ENCODE results near the gene SLC6A11.

SLC6A11 gene

GRCh38 chr3:10841100-10841499 lies 25.1 kb downstream of the SLC6A11 start:
- no peak for DNase-seq (ENCODE audit: low read depth)

GRCh38 chr3:10843378-10843777 lies 27.4 kb downstream of the SLC6A11 start:
- no peak for DNase-seq (ENCODE audit: low read depth)

GRCh38 chr3:10845001-10845761 lies 29.2 kb downstream of the SLC6A11 start:
- no peak for DNase-seq (ENCODE audit: low read depth)

- DNase-seq (ENCODE audit: low read depth), result no peak
Observed at GRCh38 chr3:10845839-10846656, 30.0 kb downstream of the SLC6A11 start.

GRCh38 chr3:10846657-10846975 lies 30.6 kb downstream of the SLC6A11 start:
- DNase-seq (ENCODE audit: low read depth), result no peak

- DNase-seq (ENCODE audit: low read depth), result no peak
Observed at GRCh38 chr3:10848261-10848660, 32.2 kb downstream of the SLC6A11 start.

- no peak for DNase-seq (ENCODE audit: low read depth)
Observed at GRCh38 chr3:10852066-10852808, 36.2 kb downstream of the SLC6A11 start.

- no peak for DNase-seq (ENCODE audit: low read depth)
Observed at GRCh38 chr3:10855083-10855870, 39.2 kb downstream of the SLC6A11 start.

- DNase-seq (ENCODE audit: low read depth), result no peak
Observed at GRCh38 chr3:10855871-10856662, 40.0 kb downstream of the SLC6A11 start.

- no peak for DNase-seq (ENCODE audit: low read depth)
Observed at GRCh38 chr3:10857235-10857634, 41.2 kb downstream of the SLC6A11 start.

- DNase-seq (ENCODE audit: low read depth), result no peak
Observed at GRCh38 chr3:10858091-10858490, 42.1 kb downstream of the SLC6A11 start.

- DNase-seq (ENCODE audit: low read depth), result no peak
Observed at GRCh38 chr3:10867384-10867783, 51.4 kb downstream of the SLC6A11 start.

GRCh38 chr3:10869460-10869859 lies 53.4 kb downstream of the SLC6A11 start:
- DNase-seq (ENCODE audit: low read depth), result no peak

- no peak for DNase-seq (ENCODE audit: low read depth)
Observed at GRCh38 chr3:10870296-10870695, 54.3 kb downstream of the SLC6A11 start.

- DNase-seq (ENCODE audit: low read depth), result no peak
Observed at GRCh38 chr3:10873415-10873814, 57.4 kb downstream of the SLC6A11 start.

- DNase-seq (ENCODE audit: low read depth), result no peak
Observed at GRCh38 chr3:10875914-10876313, 59.9 kb downstream of the SLC6A11 start.

GRCh38 chr3:10876661-10877060 lies 60.6 kb downstream of the SLC6A11 start:
- no peak for DNase-seq (ENCODE audit: low read depth)

- DNase-seq (ENCODE audit: low read depth), result no peak
Observed at GRCh38 chr3:10882851-10883250, 66.8 kb downstream of the SLC6A11 start.

- no peak for DNase-seq (ENCODE audit: low read depth)
Observed at GRCh38 chr3:10883478-10884234, 67.6 kb downstream of the SLC6A11 start.

GRCh38 chr3:10887015-10887414 lies 71.0 kb downstream of the SLC6A11 start:
- no peak for DNase-seq (ENCODE audit: low read depth)
